Measurements from ENCODE around the gene WDR93. TPM values are rescaled to one million over a fixed set of nuclear protein-coding genes. Genes with fewer than 3 reads are reported as not detected.

The WDR93 gene
- total and polyA plus RNA-seq, 4 donors: 0.08 TPM; not detected in 2

DNA sequence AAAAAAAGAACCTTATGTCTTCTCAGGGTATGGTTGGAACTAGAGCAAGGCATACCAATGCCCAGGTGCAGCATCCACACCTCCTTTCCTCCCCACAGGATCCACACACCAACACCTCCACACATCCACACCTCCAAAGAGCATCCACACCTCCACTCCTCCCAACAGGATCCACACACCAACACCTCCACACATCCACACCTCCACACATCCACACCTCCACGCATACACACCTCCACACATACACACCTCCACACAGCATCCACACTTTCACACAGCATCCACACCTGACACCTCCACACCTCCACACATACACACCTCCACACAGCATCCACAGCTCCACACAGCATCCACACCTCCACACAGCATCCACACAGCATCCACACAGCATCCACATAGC, 55.2 kb downstream of the WDR93 start:
- TF ChIP-seq HNF4G (IDR thresholded peaks at IDR 0.05): no peak
- TF ChIP-seq SP1 (IDR thresholded peaks at IDR 0.05): no peak
- TF ChIP-seq, protein P1, sequence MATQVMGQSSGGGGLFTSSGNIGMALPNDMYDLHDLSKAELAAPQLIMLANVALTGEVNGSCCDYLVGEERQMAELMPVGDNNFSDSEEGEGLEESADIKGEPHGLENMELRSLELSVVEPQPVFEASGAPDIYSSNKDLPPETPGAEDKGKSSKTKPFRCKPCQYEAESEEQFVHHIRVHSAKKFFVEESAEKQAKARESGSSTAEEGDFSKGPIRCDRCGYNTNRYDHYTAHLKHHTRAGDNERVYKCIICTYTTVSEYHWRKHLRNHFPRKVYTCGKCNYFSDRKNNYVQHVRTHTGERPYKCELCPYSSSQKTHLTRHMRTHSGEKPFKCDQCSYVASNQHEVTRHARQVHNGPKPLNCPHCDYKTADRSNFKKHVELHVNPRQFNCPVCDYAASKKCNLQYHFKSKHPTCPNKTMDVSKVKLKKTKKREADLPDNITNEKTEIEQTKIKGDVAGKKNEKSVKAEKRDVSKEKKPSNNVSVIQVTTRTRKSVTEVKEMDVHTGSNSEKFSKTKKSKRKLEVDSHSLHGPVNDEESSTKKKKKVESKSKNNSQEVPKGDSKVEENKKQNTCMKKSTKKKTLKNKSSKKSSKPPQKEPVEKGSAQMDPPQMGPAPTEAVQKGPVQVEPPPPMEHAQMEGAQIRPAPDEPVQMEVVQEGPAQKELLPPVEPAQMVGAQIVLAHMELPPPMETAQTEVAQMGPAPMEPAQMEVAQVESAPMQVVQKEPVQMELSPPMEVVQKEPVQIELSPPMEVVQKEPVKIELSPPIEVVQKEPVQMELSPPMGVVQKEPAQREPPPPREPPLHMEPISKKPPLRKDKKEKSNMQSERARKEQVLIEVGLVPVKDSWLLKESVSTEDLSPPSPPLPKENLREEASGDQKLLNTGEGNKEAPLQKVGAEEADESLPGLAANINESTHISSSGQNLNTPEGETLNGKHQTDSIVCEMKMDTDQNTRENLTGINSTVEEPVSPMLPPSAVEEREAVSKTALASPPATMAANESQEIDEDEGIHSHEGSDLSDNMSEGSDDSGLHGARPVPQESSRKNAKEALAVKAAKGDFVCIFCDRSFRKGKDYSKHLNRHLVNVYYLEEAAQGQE (IDR thresholded peaks at IDR 0.05): no peak
- no peak for TF ChIP-seq RXRA (IDR thresholded peaks at IDR 0.05)
- TF ChIP-seq, protein P2, sequence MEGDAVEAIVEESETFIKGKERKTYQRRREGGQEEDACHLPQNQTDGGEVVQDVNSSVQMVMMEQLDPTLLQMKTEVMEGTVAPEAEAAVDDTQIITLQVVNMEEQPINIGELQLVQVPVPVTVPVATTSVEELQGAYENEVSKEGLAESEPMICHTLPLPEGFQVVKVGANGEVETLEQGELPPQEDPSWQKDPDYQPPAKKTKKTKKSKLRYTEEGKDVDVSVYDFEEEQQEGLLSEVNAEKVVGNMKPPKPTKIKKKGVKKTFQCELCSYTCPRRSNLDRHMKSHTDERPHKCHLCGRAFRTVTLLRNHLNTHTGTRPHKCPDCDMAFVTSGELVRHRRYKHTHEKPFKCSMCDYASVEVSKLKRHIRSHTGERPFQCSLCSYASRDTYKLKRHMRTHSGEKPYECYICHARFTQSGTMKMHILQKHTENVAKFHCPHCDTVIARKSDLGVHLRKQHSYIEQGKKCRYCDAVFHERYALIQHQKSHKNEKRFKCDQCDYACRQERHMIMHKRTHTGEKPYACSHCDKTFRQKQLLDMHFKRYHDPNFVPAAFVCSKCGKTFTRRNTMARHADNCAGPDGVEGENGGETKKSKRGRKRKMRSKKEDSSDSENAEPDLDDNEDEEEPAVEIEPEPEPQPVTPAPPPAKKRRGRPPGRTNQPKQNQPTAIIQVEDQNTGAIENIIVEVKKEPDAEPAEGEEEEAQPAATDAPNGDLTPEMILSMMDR (IDR thresholded peaks at IDR 0.05; ENCODE audit: low read depth, low read length, missing input control): no peak
- no peak for TF ChIP-seq NR2F2 (IDR thresholded peaks at IDR 0.05)
- no peak for TF ChIP-seq FOXA2 (IDR thresholded peaks at IDR 0.05)
- TF ChIP-seq, protein P3, sequence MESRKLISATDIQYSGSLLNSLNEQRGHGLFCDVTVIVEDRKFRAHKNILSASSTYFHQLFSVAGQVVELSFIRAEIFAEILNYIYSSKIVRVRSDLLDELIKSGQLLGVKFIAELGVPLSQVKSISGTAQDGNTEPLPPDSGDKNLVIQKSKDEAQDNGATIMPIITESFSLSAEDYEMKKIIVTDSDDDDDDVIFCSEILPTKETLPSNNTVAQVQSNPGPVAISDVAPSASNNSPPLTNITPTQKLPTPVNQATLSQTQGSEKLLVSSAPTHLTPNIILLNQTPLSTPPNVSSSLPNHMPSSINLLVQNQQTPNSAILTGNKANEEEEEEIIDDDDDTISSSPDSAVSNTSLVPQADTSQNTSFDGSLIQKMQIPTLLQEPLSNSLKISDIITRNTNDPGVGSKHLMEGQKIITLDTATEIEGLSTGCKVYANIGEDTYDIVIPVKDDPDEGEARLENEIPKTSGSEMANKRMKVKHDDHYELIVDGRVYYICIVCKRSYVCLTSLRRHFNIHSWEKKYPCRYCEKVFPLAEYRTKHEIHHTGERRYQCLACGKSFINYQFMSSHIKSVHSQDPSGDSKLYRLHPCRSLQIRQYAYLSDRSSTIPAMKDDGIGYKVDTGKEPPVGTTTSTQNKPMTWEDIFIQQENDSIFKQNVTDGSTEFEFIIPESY (IDR thresholded peaks at IDR 0.05): no peak
- TF ChIP-seq GABPA (IDR thresholded peaks at IDR 0.05 in 1 of 2, conservative IDR thresholded peaks at IDR 0.05 in 1 of 2): no peak
- no peak for TF ChIP-seq HNF4A (conservative IDR thresholded peaks at IDR 0.05)
- TF ChIP-seq YY1 (IDR thresholded peaks at IDR 0.05): no peak
- no peak for TF ChIP-seq EGR1 (IDR thresholded peaks at IDR 0.05; ENCODE audit: low read depth in 2 of 2)
- TF ChIP-seq, protein P4, sequence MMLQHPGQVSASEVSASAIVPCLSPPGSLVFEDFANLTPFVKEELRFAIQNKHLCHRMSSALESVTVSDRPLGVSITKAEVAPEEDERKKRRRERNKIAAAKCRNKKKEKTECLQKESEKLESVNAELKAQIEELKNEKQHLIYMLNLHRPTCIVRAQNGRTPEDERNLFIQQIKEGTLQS (IDR thresholded peaks at IDR 0.05): no peak
- TF ChIP-seq FOXA1 (IDR thresholded peaks at IDR 0.05): no peak
- no peak for TF ChIP-seq JUND (IDR thresholded peaks at IDR 0.05)
- no peak for TF ChIP-seq RAD21 (IDR thresholded peaks at IDR 0.05)
- no peak for TF ChIP-seq TAF1 (conservative IDR thresholded peaks at IDR 0.05)
- no peaks in the 10 kb centered on the region for H3K36me3 ChIP-seq (ENCODE audit: control insufficient read depth in 4 of 4, insufficient read depth in 3 of 4, low read depth in 1 of 4, low read length in 3 of 4)
- peaks cover 0 to 10% (median 4%) of the 10 kb centered on the region in 4 donors for H3K4me1 ChIP-seq (ENCODE audit: control insufficient read depth in 4 of 4, insufficient read depth in 4 of 4, low read length in 3 of 4)
- 48% methylated on average over 1 of the region's 1 CpG for WGBS
- H3K9ac ChIP-seq (ENCODE audit: low read depth in 1 of 2, low read length in 2 of 2): no peak overlapping the region
- no peaks in the 10 kb centered on the region for H3K27me3 ChIP-seq (ENCODE audit: control insufficient read depth in 4 of 4, insufficient read depth in 4 of 4, low read length in 3 of 4)
- no peak overlapping the region for H3K27ac ChIP-seq (ENCODE audit: low read depth in 1 of 2, low read length in 2 of 2)
- H3K4me3 ChIP-seq (ENCODE audit: low read depth in 1 of 3, low read length in 3 of 3): no peak overlapping the region
- no peak for DNase-seq (ENCODE audit: low spot score)
- H3K9me3 ChIP-seq (ENCODE audit: control insufficient read depth in 4 of 4, low read length in 3 of 4): no peaks in the 10 kb centered on the region

DNA sequence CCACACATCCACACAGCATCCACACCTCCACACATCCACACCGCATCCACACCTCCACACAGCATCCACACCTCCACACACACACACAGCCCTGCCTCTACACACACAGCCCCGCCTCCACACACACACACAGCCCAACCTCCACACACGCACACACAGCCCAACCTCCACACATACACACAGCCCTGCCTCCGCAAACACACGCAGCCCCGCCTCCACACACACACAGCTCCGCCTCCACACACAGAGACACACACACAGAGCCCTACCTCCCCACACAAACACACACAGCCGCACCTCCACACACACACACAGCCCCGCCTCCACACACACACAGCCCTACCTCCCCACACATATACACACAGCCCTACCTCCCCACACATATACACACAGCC, 55.8 kb downstream of the WDR93 start:
- no peak overlapping the region for H3K27ac ChIP-seq (ENCODE audit: low read depth in 1 of 2, low read length in 2 of 2)
- DNase-seq (ENCODE audit: low spot score): no peak
- H3K4me3 ChIP-seq (ENCODE audit: low read depth in 1 of 3, low read length in 3 of 3): no peak overlapping the region
- H3K9me3 ChIP-seq (ENCODE audit: control insufficient read depth in 4 of 4, low read length in 3 of 4): no peaks in the 10 kb centered on the region
- H3K4me1 ChIP-seq (ENCODE audit: control insufficient read depth in 4 of 4, insufficient read depth in 4 of 4, low read length in 3 of 4): peaks cover 0 to 15% (median 6%) of the 10 kb centered on the region in 4 donors
- no peak overlapping the region for H3K9ac ChIP-seq (ENCODE audit: low read depth in 1 of 2, low read length in 2 of 2)
- no peaks in the 10 kb centered on the region for H3K36me3 ChIP-seq (ENCODE audit: control insufficient read depth in 4 of 4, insufficient read depth in 3 of 4, low read depth in 1 of 4, low read length in 3 of 4)
- no peaks in the 10 kb centered on the region for H3K27me3 ChIP-seq (ENCODE audit: control insufficient read depth in 4 of 4, insufficient read depth in 4 of 4, low read length in 3 of 4)
- 76% methylated on average over 9 of the region's 9 CpGs for WGBS
- TF ChIP-seq, protein P4 (IDR thresholded peaks at IDR 0.05): no peak
- no peak for TF ChIP-seq HNF4G (IDR thresholded peaks at IDR 0.05)
- TF ChIP-seq, protein P5, sequence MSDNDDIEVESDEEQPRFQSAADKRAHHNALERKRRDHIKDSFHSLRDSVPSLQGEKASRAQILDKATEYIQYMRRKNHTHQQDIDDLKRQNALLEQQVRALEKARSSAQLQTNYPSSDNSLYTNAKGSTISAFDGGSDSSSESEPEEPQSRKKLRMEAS (IDR thresholded peaks at IDR 0.05): no peak
- TF ChIP-seq GABPA (IDR thresholded peaks at IDR 0.05 in 1 of 2, conservative IDR thresholded peaks at IDR 0.05 in 1 of 2): no peak
- TF ChIP-seq NR2F2 (IDR thresholded peaks at IDR 0.05): no peak
- TF ChIP-seq, protein P1 (IDR thresholded peaks at IDR 0.05): no peak
- TF ChIP-seq FOXA2 (IDR thresholded peaks at IDR 0.05): no peak
- TF ChIP-seq, protein P3 (IDR thresholded peaks at IDR 0.05): no peak
- no peak for TF ChIP-seq RXRA (IDR thresholded peaks at IDR 0.05)
- no peak for TF ChIP-seq YY1 (IDR thresholded peaks at IDR 0.05)
- no peak for TF ChIP-seq EGR1 (IDR thresholded peaks at IDR 0.05; ENCODE audit: low read depth in 2 of 2)
- no peak for TF ChIP-seq HNF4A (conservative IDR thresholded peaks at IDR 0.05)
